ENCODE data around the gene LIPC. TPM values are rescaled to one million over a fixed set of nuclear protein-coding genes. Genes with fewer than 3 reads are reported as not detected.

LIPC gene
- total RNA-seq, 4 donors from 2014 or later: 0.47 TPM; not detected in 3

DNA sequence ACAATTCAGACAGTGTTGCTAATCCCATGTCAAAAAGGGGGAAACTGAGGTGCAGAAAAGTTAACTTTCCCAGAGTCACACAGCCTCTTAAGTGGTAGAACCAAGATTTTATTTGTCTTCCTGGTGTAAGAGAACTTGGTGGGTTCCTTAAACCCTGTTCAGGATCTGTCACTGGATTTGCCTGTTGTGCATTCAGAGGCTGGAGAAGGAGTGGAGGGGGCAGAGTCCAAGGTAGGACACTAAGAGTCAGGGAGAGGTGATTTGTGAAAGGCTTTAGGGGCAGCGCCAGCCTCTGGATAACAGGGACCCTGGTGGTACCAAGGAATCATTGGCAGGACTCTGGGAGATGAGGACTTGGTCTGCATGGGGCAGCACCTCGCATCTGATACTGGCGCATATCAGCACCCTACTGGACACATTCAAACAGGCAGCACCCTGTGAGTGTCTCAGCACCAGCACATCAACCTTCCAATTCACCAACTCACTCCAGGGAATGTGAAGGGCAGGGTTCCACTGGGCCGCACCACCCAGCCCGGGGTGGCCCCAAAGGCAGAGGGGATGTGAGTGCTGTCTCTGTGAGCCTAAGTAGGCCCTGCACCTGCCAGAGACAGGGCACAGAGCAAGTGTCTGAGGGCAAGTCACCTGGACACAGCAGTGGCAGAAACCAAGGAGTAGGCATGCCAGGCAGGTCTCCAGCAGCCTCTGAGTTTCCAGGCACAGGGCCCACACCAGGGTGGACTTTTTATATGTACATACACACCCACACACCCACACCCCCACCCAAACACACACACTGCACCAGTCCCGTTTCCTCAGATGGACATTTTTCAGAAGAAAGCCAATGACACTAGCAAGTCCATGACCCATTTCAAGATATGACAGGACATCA, 71.6 kb downstream of the LIPC start:
- TF ChIP-seq CTCF (IDR thresholded peaks at IDR 0.05 in 4 of 5, conservative IDR thresholded peaks at IDR 0.05 in 1 of 5): no peak
- DNase-seq: no peak
- H3K27ac ChIP-seq: no peak overlapping the region
- H3K4me3 ChIP-seq: no peak overlapping the region
- no peak for ATAC-seq
- H3K4me1 ChIP-seq: peaks cover 19 to 27% of the 10 kb centered on the region in 2 donors
- no peaks in the 10 kb centered on the region for H3K27me3 ChIP-seq
- in situ Hi-C loops (cut with MboI; ENCODE audit: low sequenced_read_pairs in 4 of 4) (no loop called here), intact Hi-C loops (cut with DNase I; ENCODE audit: low total_unique reads) (no loop called here)
- no peaks in the 10 kb centered on the region for H3K9me3 ChIP-seq
- no peaks in the 10 kb centered on the region for H3K36me3 ChIP-seq

DNA sequence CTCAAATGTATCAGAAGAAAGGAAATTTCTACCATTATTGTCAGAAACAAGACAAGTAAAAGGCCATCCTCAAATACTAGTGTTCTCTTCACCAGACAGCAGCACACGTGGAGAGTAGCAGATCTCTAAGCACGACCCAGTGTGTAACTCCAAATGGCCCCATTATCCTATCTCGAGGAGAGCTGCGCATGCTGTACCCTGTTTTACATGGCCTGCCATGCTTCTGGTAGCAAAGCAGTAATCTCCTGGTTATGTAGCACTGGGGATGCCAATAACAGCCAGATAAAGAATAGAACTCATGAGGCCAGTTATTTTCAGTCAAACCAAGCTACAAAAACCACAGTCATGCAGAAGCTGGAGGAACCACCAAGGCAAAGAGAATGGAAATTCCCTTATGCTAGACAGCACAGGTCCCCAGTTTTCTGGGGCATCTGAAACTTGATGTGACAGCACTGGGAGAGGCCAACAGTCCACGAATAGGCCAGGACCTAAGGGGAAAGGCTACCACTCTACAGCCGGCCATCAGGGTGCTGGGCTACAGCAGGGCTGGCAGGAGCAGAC, 73.0 kb downstream of the LIPC start:
- intact Hi-C loops (cut with DNase I; ENCODE audit: low total_unique reads): loop anchor here (5.0 kb wide), 3 partner anchors 43 to 277 kb away; no protein-coding TSS in a partner anchor
- in situ Hi-C loops (cut with MboI; ENCODE audit: low sequenced_read_pairs in 4 of 4): no loop called here
- no peak for TF ChIP-seq CTCF (IDR thresholded peaks at IDR 0.05 in 4 of 5, conservative IDR thresholded peaks at IDR 0.05 in 1 of 5)
- TF ChIP-seq POLR2A (IDR thresholded peaks at IDR 0.05): no peak

DNA sequence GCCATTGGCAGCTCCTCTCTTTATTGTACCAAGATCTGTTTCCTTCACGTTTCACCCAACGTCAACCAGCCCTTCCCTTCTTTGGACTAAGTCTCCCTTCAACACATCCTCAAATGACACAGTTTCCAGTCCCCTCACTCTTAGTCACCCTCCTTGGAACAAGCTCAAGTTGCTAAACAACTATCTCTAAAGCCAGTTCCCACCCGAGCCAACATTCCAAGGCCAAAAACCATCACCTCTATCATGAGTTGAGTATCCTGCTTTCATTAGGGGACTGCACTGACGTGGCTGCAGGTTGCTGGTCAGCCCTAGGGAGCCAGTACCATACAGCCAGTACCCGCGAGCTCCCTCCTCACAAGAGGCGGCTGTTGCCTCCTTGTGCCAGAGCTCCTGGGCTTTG, 73.8 kb downstream of the LIPC start:
- TF ChIP-seq CTCF (IDR thresholded peaks at IDR 0.05 in 4 of 5, conservative IDR thresholded peaks at IDR 0.05 in 1 of 5) (no peak), POLR2A (IDR thresholded peaks at IDR 0.05) (no peak)
- intact Hi-C loops (cut with DNase I; ENCODE audit: low total_unique reads): loop anchor here (5.0 kb wide), 3 partner anchors 42 to 278 kb away; no protein-coding TSS in a partner anchor
- in situ Hi-C loops (cut with MboI; ENCODE audit: low sequenced_read_pairs in 4 of 4): no loop called here
- Histone ChIP-seq H3K4me1 (peaks cover 19 to 27% of the 10 kb centered on the region in 2 donors), H3K4me3 (no peak overlapping the region), H3K36me3 (no peaks in the 10 kb centered on the region), H3K27ac (peak overlapping the region; percentile 71 to 82 (median 80)), H3K27me3 (no peaks in the 10 kb centered on the region), H3K9me3 (no peaks in the 10 kb centered on the region)
- ATAC-seq: peak; percentile 67 to 69
- DNase-seq: peak in 1 of 2 donors; percentile 59

More for the DNA sequence above, 73.0 kb downstream of the LIPC start:
- Histone ChIP-seq H3K36me3 (no peaks in the 10 kb centered on the region), H3K4me3 (no peak overlapping the region), H3K9me3 (no peaks in the 10 kb centered on the region), H3K27me3 (no peaks in the 10 kb centered on the region), H3K4me1 (peaks cover 19 to 27% of the 10 kb centered on the region in 2 donors), H3K27ac (peak overlapping the region; percentile 71 to 82 (median 80))
- DNase-seq (no peak), ATAC-seq (no peak)

- DNase-seq: peak; percentile 88 to 90
Measured at GRCh38 chr15:58506064-58506490, 74.3 kb downstream of the LIPC start.

More at GRCh38 chr15:58506064-58506490, 74.3 kb downstream of the LIPC start:
- no peak overlapping the region for H3K4me3 ChIP-seq
- intact Hi-C loops (cut with DNase I; ENCODE audit: low total_unique reads): loop anchor here (2.0 to 5.0 kb wide), 4 partner anchors 41 to 279 kb away; no protein-coding TSS in a partner anchor
- H3K27ac ChIP-seq: peak overlapping the region; percentile 71 to 82 (median 80)
- no peaks in the 10 kb centered on the region for H3K36me3 ChIP-seq
- peak; percentile 92 to 94 for ATAC-seq
- TF ChIP-seq CTCF (IDR thresholded peaks at IDR 0.05 in 4 of 5, conservative IDR thresholded peaks at IDR 0.05 in 1 of 5) (no peak), POLR2A (IDR thresholded peaks at IDR 0.05) (peak in 1 of 2 donors; percentile 5)
- no peaks in the 10 kb centered on the region for H3K27me3 ChIP-seq
- in situ Hi-C loops (cut with MboI; ENCODE audit: low sequenced_read_pairs in 4 of 4): no loop called here
- H3K9me3 ChIP-seq: no peaks in the 10 kb centered on the region
- H3K4me1 ChIP-seq: peaks cover 19 to 27% of the 10 kb centered on the region in 2 donors
